AG04449 (cell line): ENCODE measurements around the gene RNF25.

ENCODE experiments used
- CTCF ChIA-PET: fragments of 350-600 bp; formaldehyde crosslinking; extraction: SDS; loops from one replicate; lab custom pipeline; 2021; ENCODE audit warnings: antibody characterized with exemption; lab: Yijun Ruan, JAX
- POLR2A ChIA-PET: fragments of 400-600, 350-600 bp; formaldehyde crosslinking; extraction: SDS; loops from one replicate; lab custom pipeline; 2020; ENCODE audit warnings: antibody characterized with exemption, inconsistent platforms; lab: Yijun Ruan, JAX
- DNase-seq: peaks from one replicate; pipeline ENCODE4 v3.0.0-alpha.2; 2010; ENCODE audit warnings: low read depth, low spot score
- H3K4me3 ChIP-seq: 2 replicates; pipeline ENCODE4 v1.5.1; 2011; ENCODE audit warnings: low read depth, mild to moderate bottlenecking, control low read depth, low read length
- CTCF ChIP-seq: IDR thresholded peaks from one replicate; pipeline ENCODE4 v1.5.1; 2011; ENCODE audit warnings: mild to moderate bottlenecking, moderate library complexity, low read length, control low read depth, inconsistent platforms; ENCODE audit not compliant: insufficient read depth; ENCODE audit errors: missing control alignments

Gene RNF25

GRCh38 chr2:218615868-218616315 is 55.9 kb downstream of the RNF25 start:
- no peak overlapping the region for H3K4me3 ChIP-seq
- ChIA-PET POLR2A (no interaction called here), CTCF (interaction anchor here (0.8 to 1.6 kb wide), 2 partner anchors 8 to 39 kb away, joined by 4 read pairs; partner anchors contain the start of gene PLCD4)
- no peak for TF ChIP-seq CTCF
- DNase-seq = no peak
